C4-2B (cell line): Measurements from ENCODE around the gene GHR.

Experiments
- H3K27ac ChIP-seq: fragments of 450-650 bp; 2 replicates; pipeline ENCODE4 v1.5.1; 2017
- ZFX ChIP-seq: fragments of 450-650 bp; IDR thresholded peaks from 2 replicates; pipeline ENCODE4 v1.6.1; 2017
- TF ChIP-seq, protein P1 (sequence below): fragments of 450-650 bp; conservative IDR thresholded peaks from 2 replicates; pipeline ENCODE4 v1.5.1; 2017; ENCODE audit warnings: mild to moderate bottlenecking

The GHR gene

DNA sequence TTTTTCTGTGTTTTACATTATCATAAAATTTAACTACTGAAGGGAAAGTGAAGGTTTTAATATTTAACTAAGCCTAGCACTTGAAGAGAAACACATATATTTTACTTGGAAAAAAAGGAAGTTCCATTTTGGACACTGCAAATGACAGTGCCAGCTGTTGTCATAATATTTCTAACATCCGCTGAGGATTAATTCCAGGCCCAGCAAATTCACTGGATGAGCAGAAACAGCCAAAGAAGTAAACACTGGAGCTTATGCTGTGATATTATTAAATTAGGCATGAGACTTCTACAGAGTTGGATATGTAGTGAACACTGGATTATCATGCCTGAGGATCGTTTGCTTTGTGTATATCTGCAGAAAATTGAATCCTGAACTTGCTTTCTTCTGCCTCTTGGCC, 67.6 kb downstream of the GHR start:
- H3K27ac ChIP-seq = no peak overlapping the region
- TF ChIP-seq ZFX = no peak
- TF ChIP-seq, protein P1, sequence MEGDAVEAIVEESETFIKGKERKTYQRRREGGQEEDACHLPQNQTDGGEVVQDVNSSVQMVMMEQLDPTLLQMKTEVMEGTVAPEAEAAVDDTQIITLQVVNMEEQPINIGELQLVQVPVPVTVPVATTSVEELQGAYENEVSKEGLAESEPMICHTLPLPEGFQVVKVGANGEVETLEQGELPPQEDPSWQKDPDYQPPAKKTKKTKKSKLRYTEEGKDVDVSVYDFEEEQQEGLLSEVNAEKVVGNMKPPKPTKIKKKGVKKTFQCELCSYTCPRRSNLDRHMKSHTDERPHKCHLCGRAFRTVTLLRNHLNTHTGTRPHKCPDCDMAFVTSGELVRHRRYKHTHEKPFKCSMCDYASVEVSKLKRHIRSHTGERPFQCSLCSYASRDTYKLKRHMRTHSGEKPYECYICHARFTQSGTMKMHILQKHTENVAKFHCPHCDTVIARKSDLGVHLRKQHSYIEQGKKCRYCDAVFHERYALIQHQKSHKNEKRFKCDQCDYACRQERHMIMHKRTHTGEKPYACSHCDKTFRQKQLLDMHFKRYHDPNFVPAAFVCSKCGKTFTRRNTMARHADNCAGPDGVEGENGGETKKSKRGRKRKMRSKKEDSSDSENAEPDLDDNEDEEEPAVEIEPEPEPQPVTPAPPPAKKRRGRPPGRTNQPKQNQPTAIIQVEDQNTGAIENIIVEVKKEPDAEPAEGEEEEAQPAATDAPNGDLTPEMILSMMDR = no peak

DNA sequence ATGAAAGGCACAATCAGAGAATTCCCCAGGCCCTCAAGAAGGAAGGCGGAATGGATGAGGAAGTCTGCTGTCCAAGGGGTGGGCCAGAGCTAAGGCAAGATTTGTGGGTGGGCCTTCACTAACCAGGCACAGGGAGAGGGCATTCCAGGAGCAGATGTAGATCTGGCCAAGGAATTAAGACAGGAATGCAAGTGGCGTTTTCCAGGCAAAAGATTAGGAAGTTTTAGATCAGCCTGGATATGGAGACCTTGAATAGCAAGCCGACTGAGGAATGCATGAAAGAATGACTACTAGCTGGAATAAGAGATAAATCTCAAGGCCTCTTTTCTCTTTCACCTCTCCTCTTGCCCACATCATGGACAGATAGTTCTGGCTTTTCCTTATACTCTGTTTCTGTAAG, 68.5 kb downstream of the GHR start:
- H3K27ac ChIP-seq = no peak overlapping the region
- TF ChIP-seq, protein P1 = no peak
- no peak for TF ChIP-seq ZFX

DNA sequence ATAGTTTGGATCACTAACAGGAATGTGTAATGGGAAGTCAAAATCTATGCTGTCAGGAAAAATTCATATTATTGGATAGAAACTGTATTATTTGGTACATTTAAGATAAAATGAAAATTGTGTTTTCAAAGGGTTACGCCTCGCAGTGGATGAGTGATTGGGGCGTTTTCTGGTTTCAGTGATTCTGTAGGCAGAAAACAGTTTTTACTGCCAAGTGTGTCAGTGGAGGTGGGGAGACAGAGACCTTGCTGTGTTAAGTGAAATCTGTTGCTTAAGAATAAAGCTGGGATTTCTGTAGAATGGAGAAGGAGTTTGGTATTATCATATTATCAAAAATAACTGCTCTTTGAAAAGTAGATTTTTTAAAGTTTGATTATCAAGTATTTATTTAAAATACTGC, 69.7 kb downstream of the GHR start:
- no peak overlapping the region for H3K27ac ChIP-seq
- TF ChIP-seq, protein P1 = no peak
- TF ChIP-seq ZFX = no peak

DNA sequence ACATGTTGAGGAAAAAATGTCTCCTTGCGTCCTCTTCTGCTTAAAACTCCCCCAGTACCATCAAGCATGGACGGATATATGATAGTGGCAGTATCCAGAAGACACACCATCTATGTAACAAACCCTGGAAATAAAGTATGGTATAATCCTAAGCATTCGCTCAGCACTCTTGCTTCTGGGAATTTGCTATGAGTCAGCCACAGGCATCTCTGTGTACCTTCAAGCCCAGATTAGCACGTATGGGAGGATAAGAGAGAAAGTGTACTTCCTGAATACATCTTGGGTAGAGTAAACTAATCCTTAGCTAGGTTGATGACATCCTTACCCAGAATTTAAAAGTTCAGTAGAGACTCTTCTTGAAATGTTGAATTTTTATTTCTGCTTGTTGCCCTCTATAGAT, 71.2 kb downstream of the GHR start:
- no peak overlapping the region for H3K27ac ChIP-seq
- TF ChIP-seq ZFX = no peak
- TF ChIP-seq, protein P1 = no peak

DNA sequence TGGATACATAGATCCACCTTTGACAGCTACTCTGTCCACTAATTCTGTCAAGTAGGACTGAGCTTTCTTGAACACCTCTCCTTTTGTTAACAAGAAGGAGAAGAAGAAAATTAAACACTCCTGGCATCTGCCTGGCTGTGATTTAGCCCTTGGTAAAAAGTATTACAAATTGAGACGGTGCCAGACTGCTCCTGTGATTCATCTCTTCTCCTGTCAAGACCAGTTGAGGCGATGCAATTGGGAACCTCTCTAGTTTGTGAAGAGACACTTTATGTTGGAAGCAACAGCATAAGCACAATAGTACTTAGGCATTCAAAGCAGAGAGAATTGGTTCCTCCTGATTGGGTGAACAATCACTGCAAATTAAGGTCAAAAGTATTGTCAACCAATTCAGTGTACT, 72.7 kb downstream of the GHR start:
- TF ChIP-seq, protein P1 = no peak
- no peak for TF ChIP-seq ZFX
- no peak overlapping the region for H3K27ac ChIP-seq

DNA sequence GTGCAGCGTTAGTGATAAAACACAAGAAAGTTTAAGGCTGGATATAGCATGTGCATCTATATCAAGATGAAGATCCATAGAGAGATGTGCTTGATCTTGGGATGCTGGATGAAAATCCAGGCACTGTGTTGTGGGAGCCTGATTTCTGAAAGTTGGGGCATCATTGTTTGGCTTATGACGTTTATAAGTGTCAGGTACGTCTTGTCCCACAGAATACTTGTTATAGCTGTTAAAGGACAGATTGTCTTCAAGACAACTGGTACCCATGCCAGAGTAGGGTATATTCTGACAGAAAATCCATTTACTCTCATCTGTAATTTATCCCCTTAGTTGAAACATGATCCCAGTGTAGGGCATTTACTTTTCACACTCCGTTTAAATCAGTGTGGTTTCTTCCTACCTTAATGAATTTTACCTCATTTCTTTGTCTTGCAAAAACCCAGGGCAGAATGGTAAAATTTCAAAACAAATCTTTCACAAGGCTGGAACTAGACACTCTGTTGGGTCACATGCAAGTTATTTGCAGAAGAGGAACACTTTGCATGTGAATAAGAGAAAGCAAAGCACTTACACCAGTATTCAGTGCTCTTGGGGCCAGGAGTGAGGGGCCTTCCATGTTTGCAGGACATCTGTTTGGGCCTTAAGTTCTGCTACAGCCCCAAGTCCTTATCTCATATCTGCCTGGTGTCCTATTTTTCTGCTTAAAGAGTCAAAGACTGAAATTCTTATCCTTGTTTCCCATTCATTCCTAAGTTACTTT, 73.3 kb downstream of the GHR start:
- TF ChIP-seq, protein P1 = no peak
- TF ChIP-seq ZFX = no peak
- no peak overlapping the region for H3K27ac ChIP-seq

DNA sequence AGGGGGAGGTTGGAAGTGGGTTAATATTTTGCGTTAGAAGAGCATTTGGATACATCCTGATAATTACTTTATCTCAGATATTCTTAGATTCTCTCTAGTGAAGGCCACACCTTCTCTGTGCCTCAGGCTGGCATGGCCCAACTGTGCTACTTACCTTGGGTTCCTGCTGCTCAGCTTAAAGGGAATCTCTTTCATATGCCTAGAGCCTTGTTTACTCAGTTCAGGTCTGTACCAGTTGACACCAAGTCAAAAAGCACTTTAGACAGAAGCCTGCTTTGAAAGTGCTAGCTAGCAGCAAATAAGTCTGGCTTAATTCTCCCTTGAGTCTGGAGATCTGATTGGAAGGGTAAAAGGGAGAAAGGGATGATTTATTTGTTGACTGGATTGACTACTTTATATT, 74.8 kb downstream of the GHR start:
- TF ChIP-seq, protein P1 = no peak
- TF ChIP-seq ZFX = no peak
- no peak overlapping the region for H3K27ac ChIP-seq
